HG03521 (cell line): Measurements from ENCODE around the gene REEP6.

Experiments used
- ATAC-seq: cut with Tn5 transposase; IDR thresholded peaks from one replicate; pipeline ENCODE4 v1.9.1; 2021; ENCODE audit warnings: mild to moderate bottlenecking, moderate library complexity; ENCODE audit not compliant: unreplicated experiment

REEP6 gene

DNA sequence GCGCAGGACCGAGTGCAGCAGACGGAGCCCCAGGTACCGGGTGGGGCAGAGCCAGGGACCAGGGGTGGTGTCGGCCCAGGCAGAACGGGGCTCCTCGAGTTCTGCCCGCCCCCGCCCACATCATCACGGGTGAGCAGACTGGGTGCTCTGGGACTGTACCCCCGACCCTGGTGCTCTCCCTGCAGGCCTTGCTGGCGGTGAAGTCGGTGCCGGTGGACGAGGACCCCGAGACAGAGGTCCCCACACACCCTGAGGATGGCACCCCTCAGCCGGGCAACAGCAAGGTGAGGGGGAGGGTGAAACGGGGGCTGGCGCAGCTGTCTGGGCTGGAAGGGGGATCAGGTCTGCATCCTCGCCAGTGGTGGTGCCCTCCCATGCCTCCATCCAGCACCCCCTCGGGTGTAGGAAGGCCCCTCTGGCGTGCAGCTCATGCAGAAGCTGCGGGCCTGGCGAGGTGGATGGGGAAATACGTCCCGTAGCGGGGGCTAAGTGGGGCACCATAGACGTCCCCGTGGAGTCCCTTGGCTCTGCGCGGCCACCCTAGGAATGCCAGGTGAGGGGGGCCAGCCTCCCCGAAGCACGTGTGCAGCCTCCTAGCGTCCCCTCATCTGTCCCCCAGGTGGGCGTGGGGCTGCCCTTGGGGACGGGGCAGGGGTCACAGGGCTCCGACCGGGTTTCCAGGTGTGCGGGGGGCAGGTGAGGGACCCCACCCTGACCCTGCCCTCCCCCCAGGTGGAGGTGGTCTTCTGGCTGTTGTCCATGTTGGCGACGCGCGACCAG is 34.7 kb upstream of the REEP6 start:
- ATAC-seq: no peak

DNA sequence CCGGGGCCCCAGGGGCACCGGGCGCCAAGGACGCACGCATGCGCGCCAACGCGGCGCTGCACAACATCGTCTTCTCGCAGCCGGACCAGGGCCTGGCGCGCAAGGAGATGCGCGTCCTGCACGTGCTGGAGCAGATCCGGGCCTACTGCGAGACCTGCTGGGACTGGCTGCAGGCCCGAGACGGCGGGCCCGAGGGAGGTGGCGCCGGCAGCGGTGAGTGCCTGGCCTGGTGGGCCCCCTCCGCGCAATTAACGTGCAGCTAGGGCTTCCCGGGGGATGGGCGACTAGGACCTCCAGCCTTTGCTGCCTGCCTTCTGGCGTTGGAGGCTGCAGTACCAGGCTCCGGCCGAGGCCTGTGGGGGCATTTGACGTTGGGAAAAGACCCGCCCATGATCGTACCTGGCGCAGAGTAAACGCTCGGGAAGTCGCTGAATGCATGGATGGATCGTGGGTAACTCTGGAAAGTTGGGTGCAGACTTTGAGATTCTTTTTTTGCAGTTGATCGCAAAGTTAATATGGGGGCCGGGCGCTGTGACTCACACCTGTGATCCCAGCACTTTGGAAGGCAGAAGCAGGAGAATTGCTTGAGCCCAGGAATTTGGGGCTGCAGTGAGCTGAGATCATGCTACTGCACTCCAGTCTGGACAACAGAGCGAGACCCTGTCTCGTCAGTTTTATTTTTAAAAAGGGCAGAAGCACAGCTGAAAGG is 33.8 kb upstream of the REEP6 start:
- ATAC-seq: no peak

- no peak for ATAC-seq
Measured at GRCh38 chr19:1457892-1458291, 33.1 kb upstream of the REEP6 start.

DNA sequence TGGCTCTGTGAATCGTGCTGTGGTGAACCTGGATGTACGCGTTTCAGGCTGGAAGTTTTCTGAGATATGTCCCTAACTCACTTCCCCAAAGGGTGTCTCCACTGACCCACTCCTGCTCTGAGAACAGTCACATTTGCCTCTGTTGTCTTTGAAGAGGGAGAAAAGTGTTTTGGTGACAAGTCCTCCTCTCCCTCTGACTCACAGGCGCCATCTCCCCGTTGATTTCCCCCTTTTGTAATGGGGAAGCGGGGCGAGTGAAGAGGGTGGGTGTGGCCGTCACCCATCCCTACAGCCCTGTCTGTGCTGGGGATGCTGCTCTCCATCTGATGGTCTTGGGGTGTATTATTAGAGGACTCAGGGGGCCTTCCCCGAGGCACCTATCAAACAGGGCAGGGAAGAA is 31.5 kb upstream of the REEP6 start:
- no peak for ATAC-seq

DNA sequence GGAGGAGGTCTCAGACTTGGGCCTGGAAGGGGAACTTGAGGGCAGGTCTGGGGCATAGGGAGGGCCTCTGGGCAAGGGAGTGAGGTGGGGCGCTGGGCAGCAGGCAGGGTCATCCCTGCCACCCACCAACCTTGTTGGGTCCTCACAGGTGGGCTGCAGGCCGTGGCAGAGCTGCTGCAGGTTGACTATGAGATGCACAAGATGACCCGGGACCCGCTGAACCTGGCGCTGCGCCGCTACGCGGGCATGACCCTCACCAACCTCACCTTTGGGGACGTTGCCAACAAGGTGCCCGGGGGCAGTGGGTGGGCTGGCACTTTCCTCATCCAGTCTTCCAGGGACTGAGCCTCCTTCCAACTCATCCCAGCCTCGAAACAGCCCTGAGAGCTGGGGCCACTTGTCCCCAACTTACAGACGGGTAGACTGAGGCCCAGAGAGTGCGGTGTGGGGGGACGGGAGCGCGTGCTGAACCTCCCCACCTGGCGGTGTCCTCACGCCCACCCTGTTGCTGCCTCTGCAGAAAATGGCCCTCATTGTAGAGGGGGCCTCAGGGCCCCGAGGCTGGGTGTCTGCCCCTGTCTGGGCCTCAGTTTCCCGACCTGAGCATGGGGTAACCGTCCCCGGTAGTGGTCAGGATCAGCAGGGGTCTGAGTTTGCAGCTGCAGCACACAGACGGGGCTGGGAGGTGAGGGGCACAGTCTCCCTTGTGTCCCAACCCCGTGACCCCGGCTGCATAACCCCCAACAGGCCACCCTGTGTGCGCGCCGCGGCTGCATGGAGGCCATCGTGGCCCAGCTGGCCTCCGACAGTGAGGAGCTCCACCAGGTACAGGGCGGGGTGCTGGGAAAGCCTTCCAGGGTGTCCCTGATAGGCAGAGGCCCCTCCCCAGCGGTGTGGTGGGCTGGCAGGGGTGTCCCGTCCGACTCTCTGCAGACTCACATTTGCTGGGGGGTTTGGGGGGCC is 30.7 kb upstream of the REEP6 start:
- no peak for ATAC-seq

- no peak for ATAC-seq
Measured at GRCh38 chr19:1461862-1462261, 29.1 kb upstream of the REEP6 start.

DNA sequence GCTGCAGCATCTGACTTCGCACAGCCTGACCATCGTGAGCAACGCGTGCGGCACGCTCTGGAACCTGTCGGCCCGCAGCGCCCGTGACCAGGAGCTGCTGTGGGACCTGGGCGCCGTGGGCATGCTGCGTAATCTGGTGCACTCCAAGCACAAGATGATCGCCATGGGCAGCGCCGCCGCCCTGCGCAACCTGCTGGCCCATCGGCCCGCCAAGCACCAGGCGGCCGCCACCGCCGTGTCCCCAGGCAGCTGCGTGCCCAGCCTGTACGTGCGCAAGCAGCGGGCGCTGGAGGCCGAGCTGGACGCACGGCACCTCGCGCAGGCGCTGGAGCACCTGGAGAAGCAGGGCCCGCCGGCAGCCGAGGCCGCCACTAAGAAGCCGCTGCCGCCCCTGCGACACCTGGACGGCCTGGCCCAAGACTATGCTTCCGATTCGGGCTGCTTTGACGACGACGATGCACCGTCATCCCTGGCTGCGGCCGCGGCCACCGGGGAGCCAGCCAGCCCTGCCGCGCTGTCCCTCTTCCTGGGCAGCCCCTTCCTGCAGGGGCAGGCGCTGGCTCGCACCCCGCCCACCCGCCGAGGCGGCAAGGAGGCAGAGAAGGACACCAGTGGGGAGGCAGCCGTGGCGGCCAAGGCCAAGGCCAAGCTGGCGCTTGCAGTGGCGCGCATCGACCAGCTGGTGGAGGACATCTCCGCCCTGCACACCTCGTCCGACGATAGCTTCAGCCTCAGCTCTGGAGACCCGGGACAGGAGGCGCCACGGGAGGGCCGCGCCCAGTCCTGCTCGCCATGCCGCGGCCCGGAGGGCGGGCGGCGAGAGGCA is 25.6 kb upstream of the REEP6 start:
- ATAC-seq: no peak

GRCh38 chr19:1466018-1466460 is 24.9 kb upstream of the REEP6 start:
- ATAC-seq: no peak

DNA sequence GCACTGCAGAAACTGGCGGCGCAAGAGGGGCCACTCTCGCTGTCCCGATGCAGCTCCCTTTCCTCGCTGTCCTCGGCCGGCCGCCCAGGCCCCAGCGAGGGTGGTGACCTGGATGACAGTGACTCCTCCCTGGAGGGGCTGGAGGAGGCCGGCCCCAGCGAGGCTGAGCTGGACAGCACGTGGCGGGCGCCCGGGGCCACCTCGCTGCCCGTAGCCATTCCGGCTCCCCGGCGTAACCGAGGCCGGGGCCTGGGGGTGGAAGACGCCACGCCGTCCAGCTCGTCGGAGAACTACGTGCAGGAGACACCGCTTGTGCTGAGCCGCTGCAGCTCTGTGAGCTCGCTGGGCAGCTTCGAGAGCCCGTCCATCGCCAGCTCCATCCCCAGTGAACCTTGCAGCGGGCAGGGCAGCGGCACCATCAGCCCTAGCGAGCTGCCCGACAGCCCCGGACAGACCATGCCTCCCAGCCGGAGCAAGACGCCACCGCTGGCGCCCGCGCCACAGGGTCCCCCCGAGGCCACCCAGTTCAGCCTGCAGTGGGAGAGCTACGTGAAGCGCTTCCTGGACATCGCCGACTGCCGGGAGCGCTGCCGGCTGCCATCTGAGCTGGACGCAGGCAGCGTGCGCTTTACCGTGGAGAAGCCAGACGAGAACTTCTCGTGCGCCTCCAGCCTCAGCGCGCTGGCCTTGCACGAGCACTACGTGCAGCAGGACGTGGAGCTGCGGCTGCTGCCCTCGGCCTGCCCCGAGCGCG is 24.3 kb upstream of the REEP6 start:
- ATAC-seq: no peak

- ATAC-seq: no peak
Measured at GRCh38 chr19:1467215-1467489, 23.8 kb upstream of the REEP6 start.

- ATAC-seq: no peak
Measured at GRCh38 chr19:1467490-1468273, 23.3 kb upstream of the REEP6 start.

DNA sequence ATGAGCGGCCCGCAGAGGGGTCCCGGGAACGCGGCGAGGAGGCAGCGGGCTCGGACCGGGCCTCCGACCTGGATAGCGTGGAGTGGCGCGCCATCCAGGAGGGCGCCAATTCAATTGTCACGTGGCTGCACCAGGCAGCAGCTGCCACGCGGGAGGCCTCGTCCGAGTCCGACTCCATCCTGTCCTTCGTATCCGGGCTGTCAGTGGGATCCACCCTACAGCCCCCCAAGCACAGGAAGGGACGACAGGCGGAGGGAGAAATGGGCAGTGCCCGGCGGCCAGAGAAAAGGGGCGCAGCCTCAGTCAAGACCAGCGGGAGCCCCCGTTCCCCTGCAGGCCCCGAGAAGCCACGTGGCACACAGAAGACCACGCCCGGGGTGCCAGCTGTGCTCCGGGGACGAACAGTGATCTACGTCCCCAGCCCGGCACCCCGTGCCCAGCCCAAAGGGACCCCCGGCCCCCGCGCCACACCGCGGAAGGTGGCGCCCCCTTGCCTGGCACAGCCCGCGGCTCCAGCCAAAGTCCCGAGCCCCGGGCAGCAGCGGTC is 22.6 kb upstream of the REEP6 start:
- no peak for ATAC-seq

- no peak for ATAC-seq
Measured at GRCh38 chr19:1468821-1469254, 22.1 kb upstream of the REEP6 start.

GRCh38 chr19:1469255-1470054 is 21.5 kb upstream of the REEP6 start:
- no peak for ATAC-seq

- no peak for ATAC-seq
Measured at GRCh38 chr19:1470055-1470304, 21.0 kb upstream of the REEP6 start.

DNA sequence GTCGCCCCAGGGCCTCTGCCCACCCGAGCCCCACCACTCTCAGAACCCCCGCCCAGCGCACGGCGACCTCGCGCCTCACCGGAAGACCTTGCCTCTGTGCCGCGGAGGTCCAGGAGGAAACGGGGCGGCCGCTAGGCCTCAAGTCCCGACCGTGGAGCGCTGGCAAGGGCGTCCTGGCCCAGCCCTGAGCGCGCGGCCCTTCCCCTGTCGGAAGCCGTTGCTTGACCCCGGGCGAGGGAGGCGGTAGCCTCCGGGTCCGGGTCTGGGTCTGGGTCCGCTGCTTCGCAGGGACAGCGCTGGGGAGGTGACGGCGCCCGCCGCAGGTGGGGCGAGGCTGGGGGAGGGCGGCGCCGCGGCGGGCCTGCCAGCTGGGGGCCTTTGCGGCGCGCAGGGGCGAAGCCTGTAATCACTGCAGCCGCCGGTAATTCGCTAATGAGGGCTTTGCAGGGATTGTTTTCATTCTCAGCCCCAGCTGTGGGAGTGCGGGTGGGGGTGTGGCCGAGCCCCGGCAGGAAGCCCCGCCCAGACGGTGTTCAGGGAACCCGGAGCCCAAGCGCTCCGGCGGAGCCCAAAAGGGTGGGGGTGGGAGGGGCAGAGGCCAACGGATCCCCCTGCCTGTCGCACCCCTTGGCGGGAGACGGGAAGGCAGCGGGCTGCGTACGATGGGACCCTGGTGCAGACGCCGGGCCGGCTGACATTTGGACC is 20.5 kb upstream of the REEP6 start:
- no peak for ATAC-seq

DNA sequence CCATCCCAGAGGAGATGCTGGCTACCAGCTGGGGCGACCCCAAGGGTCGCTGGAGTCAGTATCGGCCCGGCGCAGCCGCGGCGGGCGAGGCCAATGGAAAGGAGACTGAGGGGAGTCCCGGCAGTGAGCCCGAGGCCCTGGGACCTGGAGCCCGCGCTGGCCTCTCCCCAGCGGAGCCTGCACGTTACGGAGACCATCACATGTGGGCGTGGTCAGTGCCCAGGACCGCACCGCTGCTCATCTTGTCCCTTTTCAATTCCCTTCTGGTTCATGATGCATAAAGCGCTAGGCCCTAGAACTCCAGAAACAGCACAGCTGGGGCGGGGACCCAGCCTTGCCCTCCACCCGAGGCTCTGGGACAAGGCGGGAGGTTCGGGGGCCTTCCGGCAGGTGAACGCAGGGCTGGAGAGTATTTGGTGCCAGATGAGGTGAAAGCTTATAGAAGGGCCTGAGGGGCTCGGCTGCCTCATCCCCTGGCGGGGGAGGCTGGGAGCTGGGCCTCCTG is 19.9 kb upstream of the REEP6 start:
- ATAC-seq: no peak
